ENCODE results near the gene HADH.
A peak's percentile ranks its signal among the peaks of the same experiment; 100 is the strongest.

The HADH gene

DNA sequence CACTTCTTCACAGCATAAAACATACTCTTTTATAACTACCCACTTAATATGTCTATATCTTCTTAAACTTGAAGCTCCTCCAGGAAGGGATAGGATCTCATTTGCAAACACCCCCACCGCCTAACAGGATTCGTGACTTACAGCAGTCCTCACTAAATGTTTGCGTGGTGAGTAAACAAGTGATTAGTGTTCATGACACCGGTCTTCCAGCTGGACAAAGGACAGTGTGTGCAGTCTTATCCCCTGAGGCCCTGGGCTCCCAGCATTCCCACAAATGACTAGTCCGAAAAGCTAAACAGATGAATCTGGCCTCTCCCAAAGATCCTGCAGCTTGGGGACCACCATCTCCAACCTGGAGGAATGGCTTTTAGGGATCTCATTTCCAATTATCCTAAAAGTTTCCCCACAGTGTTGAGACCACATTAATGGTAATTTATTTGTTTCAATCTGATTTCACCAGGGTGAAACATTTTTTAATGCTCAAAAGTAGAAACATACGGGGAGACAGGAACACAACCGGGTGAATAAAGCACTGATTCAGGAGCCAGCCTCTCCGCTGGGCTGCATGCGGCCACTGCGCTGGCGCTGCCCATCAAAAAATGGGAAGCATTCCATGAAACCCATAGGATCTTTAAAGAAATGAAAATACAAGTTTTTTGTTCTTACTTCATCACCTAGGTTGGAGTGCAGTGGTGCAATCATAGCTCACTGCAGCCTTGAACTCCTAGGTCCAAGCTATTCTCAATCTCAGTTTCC is 69.2 kb downstream of the HADH start:
- DNase-seq (ENCODE audit: low spot score), result peak; percentile 86

DNA sequence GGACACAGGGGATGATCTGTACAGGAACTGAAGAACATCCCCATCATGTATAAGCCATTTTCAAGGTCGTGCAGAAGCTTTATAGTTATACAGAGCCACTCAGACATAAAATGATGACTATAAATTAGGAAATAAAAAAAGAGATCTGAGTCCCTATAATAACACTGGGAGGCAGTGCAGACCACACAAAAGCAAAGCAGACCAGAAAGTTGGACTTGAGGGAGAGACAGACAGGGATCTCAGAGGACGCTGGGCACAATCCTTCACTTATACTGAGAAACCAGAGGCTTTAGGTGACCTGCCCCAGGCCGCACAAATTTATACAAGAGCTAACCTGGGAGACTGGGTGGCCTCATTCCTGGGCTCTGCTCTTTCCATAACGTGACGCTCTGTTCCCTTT is 70.5 kb downstream of the HADH start:
- DNase-seq (ENCODE audit: low spot score), result peak; percentile 39

DNA sequence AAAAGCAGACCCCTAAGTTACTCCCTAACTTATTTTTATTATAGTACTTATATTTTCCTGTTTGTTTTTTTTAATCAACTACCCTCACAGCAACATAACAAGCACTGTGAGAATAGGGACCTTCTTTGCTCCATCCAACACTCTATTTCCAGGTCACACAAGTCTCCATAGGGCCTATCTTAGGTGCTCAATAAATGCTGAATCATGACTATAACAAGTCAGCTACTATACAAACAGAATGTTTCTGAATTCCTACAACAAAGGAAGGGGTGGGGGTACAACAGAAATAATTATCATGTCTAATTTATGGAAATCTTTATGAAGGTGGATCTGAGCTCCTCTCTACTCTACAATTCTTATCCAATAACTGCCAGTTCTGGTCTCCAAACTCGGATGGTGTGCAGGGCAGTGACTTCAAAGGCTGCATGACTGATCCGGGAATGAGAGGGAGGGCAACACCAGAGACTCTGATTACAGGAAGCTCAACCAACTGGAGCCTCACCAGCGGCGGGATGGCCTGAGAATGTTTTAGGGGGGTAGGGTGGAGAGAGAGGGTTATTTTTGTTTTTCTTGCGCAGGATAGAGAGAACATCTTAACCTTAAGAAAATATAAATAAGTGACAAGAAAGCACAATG is 71.1 kb downstream of the HADH start:
- peak; percentile 28 for DNase-seq (ENCODE audit: low spot score)

DNA sequence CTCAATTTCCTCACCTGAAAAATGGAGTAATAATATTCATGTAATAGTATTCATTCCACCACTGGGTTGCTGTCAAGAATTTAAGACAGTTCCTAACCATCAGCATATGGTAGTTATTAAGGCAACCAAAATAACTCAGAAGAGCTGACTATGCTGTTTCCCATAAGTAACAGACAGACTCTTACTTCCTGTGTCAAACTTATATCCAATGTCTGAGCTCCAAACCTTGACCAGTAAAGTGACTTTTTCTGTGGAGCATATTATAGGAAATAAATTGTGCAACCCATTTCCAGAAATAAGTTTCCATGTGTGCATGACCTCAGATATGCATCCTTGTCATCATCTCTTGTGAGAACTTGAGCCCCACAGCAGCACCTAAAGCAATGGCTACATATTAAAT is 78.8 kb downstream of the HADH start:
- DNase-seq (ENCODE audit: low spot score), result peak; percentile 31

DNA sequence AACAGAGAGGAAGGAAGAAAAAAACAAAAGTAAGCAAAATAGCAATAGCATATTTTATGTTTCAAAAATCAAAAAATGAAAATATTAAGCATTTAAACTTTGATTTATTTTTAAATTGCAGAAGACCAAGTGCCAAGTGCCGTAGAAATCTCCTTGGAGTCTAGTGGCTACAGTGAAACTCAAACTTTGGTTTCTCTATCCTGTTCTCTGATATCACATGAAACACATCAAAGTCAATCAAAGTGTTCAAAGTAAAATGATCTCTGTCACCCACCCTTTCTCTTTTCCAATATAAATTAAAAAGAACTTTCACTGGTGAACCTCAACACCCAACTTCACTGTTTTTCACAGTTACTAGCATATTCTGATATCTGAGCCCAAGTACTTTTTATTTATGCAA is 81.1 kb downstream of the HADH start:
- no peak for DNase-seq (ENCODE audit: low spot score)

DNA sequence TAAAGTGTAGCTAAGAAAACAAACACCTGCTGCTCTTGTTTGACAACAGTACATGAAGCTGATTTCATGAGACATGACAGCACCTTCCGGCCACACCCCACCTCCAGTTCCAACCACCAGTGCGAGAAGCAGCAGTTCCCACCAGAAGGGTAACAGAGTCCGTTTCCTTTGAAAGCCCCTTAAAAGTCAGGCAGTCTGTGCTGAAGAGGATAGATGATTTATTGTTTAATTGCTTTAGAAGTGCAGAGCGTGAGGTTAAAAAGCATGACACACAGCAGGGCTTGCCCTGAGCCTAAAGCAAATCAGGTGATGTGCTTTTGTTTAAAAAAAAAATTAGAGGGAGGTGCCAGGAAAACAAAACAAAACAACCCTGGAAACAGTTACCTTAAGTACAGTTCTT is 82.6 kb downstream of the HADH start:
- no peak for DNase-seq (ENCODE audit: low spot score)

DNA sequence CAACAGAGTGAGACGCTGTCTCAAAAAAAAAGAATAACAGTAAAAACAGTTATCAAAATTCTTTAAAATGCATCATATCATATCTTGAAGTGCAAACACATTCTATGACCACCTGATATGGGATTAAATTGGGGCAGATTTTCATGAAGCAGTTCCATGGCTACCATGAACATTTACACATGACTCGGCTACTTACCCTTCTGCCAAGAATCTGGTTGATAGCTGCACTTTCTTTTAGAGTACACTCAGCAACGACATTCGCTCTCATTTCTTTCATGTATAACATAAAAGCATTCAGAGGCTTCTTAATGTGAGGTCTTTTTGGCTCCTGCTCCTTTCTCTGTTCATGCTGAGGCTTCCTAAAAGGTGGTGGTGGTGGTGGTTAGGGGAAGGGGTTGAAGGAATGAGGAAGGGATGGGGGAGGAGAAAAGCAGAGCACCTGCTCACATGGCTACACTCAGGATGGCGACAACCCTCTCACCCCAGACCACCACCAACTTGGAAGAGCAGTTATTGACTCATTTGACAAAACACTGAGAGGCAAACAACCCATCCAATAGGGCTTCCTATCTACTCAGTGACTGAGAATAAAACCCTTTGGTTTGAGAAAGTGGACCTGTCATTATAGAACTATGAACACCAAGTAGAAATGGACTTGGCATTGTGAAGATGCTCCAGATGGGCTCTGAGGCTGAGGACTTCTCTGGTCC is 88.5 kb downstream of the HADH start:
- no peak for DNase-seq (ENCODE audit: low spot score)

DNA sequence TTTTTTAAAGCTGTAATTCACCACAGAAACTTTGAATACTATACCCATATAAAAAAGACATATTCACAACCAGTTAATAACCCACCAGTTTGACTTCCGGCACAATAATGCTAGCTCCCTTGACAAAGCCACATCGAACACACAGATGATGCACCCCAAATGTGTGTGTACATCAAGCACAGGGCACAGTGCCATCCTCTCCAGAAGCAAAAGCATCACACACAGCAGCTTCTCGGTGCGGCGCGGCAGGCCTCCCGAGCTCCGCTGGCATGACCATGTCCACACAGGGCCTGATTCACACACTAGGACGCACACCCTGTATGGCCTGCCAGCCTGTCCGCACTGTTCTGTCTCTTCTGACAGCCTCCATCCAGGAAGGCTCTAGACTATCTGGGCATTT is 91.1 kb downstream of the HADH start:
- DNase-seq (ENCODE audit: low spot score), result no peak

DNA sequence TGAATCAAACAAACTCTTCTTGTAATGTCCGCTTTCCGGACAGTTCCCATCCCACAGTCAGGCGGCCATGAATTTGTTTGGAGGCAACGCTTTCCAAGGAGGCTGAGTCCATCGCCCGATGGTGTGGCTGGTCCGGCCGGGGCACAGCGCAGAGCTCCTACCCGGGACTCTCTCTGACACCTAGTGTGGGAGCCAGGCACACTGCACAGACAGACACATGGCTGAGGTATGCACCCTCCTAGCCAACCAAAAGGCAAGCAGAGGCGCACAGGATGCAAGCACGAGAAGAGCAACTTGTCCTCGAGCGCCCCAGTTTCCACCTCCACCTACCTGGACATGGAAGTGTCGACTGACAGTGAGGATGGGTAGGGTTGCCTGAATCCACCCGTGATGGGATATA is 91.6 kb downstream of the HADH start:
- DNase-seq (ENCODE audit: low spot score), result no peak

Data from AG08395 (cell line).